ENCODE results near the gene NR1D2. TPM values are rescaled to one million over a fixed set of nuclear protein-coding genes. Genes with fewer than 3 reads are reported as not detected.
A peak's percentile ranks its signal among the peaks of the same experiment; 100 is the strongest.

The NR1D2 gene
- total RNA-seq, 1 donor from 2014 or later = 62.1 TPM

GRCh38 chr3:24012589-24013269 lies 67.6 kb downstream of the NR1D2 start:
- H3K27ac ChIP-seq = no peak overlapping the region
- intact Hi-C loops (cut with DNase I) = no loop called here
- no peaks in the 10 kb centered on the region for H3K9me3 ChIP-seq
- no peaks in the 10 kb centered on the region for H3K36me3 ChIP-seq
- no peak for TF ChIP-seq CTCF (IDR thresholded peaks at IDR 0.05)
- DNase-seq = no peak
- H3K4me3 ChIP-seq = no peak overlapping the region
- no peaks in the 10 kb centered on the region for H3K4me1 ChIP-seq
- H3K27me3 ChIP-seq = no peaks in the 10 kb centered on the region
- ATAC-seq = no peak

- Histone ChIP-seq H3K4me1 (no peaks in the 10 kb centered on the region), H3K27ac (no peak overlapping the region), H3K9me3 (no peaks in the 10 kb centered on the region), H3K36me3 (no peaks in the 10 kb centered on the region), H3K4me3 (no peak overlapping the region), H3K27me3 (no peaks in the 10 kb centered on the region)
- TF ChIP-seq CTCF (IDR thresholded peaks at IDR 0.05) = no peak
- ATAC-seq = peak; percentile 39
- intact Hi-C loops (cut with DNase I) = no loop called here
- DNase-seq = no peak
Measured at GRCh38 chr3:24017305-24017704, 72.2 kb downstream of the NR1D2 start.

GRCh38 chr3:24018784-24019570 lies 73.9 kb downstream of the NR1D2 start:
- Histone ChIP-seq H3K9me3 (no peaks in the 10 kb centered on the region), H3K27ac (no peak overlapping the region), H3K4me3 (no peak overlapping the region), H3K36me3 (no peaks in the 10 kb centered on the region), H3K4me1 (no peaks in the 10 kb centered on the region), H3K27me3 (no peaks in the 10 kb centered on the region)
- intact Hi-C loops (cut with DNase I) = no loop called here
- no peak for TF ChIP-seq CTCF (IDR thresholded peaks at IDR 0.05)
- ATAC-seq (peak; percentile 21), DNase-seq (no peak)

GRCh38 chr3:24019585-24019984 lies 74.5 kb downstream of the NR1D2 start:
- Histone ChIP-seq H3K27me3 (no peaks in the 10 kb centered on the region), H3K27ac (no peak overlapping the region), H3K4me3 (no peak overlapping the region), H3K9me3 (no peaks in the 10 kb centered on the region), H3K4me1 (no peaks in the 10 kb centered on the region), H3K36me3 (no peaks in the 10 kb centered on the region)
- TF ChIP-seq CTCF (IDR thresholded peaks at IDR 0.05) = no peak
- intact Hi-C loops (cut with DNase I) = no loop called here
- DNase-seq = no peak
- no peak for ATAC-seq

- Histone ChIP-seq H3K36me3 (no peaks in the 10 kb centered on the region), H3K27me3 (no peaks in the 10 kb centered on the region), H3K27ac (no peak overlapping the region), H3K4me1 (no peaks in the 10 kb centered on the region), H3K9me3 (no peaks in the 10 kb centered on the region), H3K4me3 (no peak overlapping the region)
- ATAC-seq = peak; percentile 35
- intact Hi-C loops (cut with DNase I) = no loop called here
- no peak for DNase-seq
- no peak for TF ChIP-seq CTCF (IDR thresholded peaks at IDR 0.05)
Measured at GRCh38 chr3:24020036-24020691, 75.1 kb downstream of the NR1D2 start.

Data from upper lobe of right lung (tissue), 1 donor.